ENCODE measurements around the gene AHRR. TPM values are rescaled to one million over a fixed set of nuclear protein-coding genes. Genes with fewer than 3 reads are reported as not detected.
"Not testable (repeated sequence)": the region's sequence is repeated elsewhere in the genome, so short reads cannot be mapped to it uniquely, and the experiment has no call there.

The AHRR gene
- total and polyA plus RNA-seq, 3 donors from 2014 or later: 36.9 to 68.5 (median 43.4) TPM

GRCh38 chr5:483434-484140, 162.1 kb downstream of the AHRR start:
- Histone ChIP-seq H3K4me3 (no peak overlapping the region), H3K36me3 (ENCODE audit: low read depth, missing control alignments) (no peaks in the 10 kb centered on the region), H3K9me3 (no peaks in the 10 kb centered on the region), H3K27ac (no peak overlapping the region), H3K4me1 (no peaks in the 10 kb centered on the region), H3K27me3 (no peaks in the 10 kb centered on the region)
- intact Hi-C loops (cut with DNase I; ENCODE audit: low total_unique reads): no loop called here
- WGBS, 2 donors: 92 to 95% methylated on average over 13 to 34 of the region's 34 CpGs
- DNase-seq: no peak
- no peak for TF ChIP-seq CTCF (IDR thresholded peaks at IDR 0.05)
- no peak for TF ChIP-seq POLR2A (IDR thresholded peaks at IDR 0.05)

GRCh38 chr5:484556-484955, 163.0 kb downstream of the AHRR start:
- WGBS, 2 donors: 91 to 92% methylated on average over 10 to 23 of the region's 24 CpGs
- no peaks in the 10 kb centered on the region for H3K36me3 ChIP-seq (ENCODE audit: low read depth, missing control alignments)
- H3K4me1 ChIP-seq: no peaks in the 10 kb centered on the region
- H3K9me3 ChIP-seq: no peaks in the 10 kb centered on the region
- no peaks in the 10 kb centered on the region for H3K27me3 ChIP-seq
- H3K27ac ChIP-seq: no peak overlapping the region
- no peak for TF ChIP-seq CTCF (IDR thresholded peaks at IDR 0.05)
- no peak for TF ChIP-seq POLR2A (IDR thresholded peaks at IDR 0.05)
- intact Hi-C loops (cut with DNase I; ENCODE audit: low total_unique reads): no loop called here
- H3K4me3 ChIP-seq: no peak overlapping the region
- DNase-seq: no peak

- Histone ChIP-seq H3K4me3 (no peak overlapping the region), H3K9me3 (no peaks in the 10 kb centered on the region), H3K27ac (no peak overlapping the region), H3K36me3 (ENCODE audit: low read depth, missing control alignments) (no peaks in the 10 kb centered on the region), H3K27me3 (no peaks in the 10 kb centered on the region), H3K4me1 (no peaks in the 10 kb centered on the region)
- TF ChIP-seq CTCF (IDR thresholded peaks at IDR 0.05): no peak
- TF ChIP-seq POLR2A (IDR thresholded peaks at IDR 0.05): no peak
- WGBS, 2 donors: 74 to 83% methylated on average over 29 of the region's 29 CpGs
- DNase-seq: no peak
- intact Hi-C loops (cut with DNase I; ENCODE audit: low total_unique reads): no loop called here
These were observed 163.8 kb downstream of the AHRR start for GRCh38 chr5:485113-485945.

- no peaks in the 10 kb centered on the region for H3K9me3 ChIP-seq
- no peaks in the 10 kb centered on the region for H3K36me3 ChIP-seq (ENCODE audit: low read depth, missing control alignments)
- 61 to 68% methylated on average over 12 to 22 of the region's 23 CpGs for WGBS, 2 donors
- no peak overlapping the region for H3K4me3 ChIP-seq
- H3K4me1 ChIP-seq: no peaks in the 10 kb centered on the region
- H3K27ac ChIP-seq: no peak overlapping the region
- H3K27me3 ChIP-seq: no peaks in the 10 kb centered on the region
- no peak for TF ChIP-seq POLR2A (IDR thresholded peaks at IDR 0.05)
- TF ChIP-seq CTCF (IDR thresholded peaks at IDR 0.05): no peak
- DNase-seq: no peak
- intact Hi-C loops (cut with DNase I; ENCODE audit: low total_unique reads): no loop called here
These were observed 164.5 kb downstream of the AHRR start for GRCh38 chr5:485946-486491.

- H3K36me3 ChIP-seq (ENCODE audit: low read depth, missing control alignments); intact Hi-C loops (cut with DNase I; ENCODE audit: low total_unique reads); H3K27me3 ChIP-seq; H3K4me1 ChIP-seq; H3K4me3 ChIP-seq; DNase-seq; H3K9me3 ChIP-seq; H3K27ac ChIP-seq: not testable (repeated sequence)
- WGBS, 2 donors: 88 to 91% methylated on average over 12 to 22 of the region's 22 CpGs
These were observed 165.1 kb downstream of the AHRR start for GRCh38 chr5:486597-486996.
